HCT116 (cell line): ENCODE results near the gene IFITM10. TPM values are rescaled to one million over a fixed set of nuclear protein-coding genes. Genes with fewer than 3 reads are reported as not detected.

Source experiments
- ATAC-seq: fragments of 200-7000 bp; cut with Tn5 transposase; 2 replicates; pipeline ENCODE4 v1.9.1; 2020; ENCODE audit warnings: mild to moderate bottlenecking, moderate library complexity
- BruUV-seq: library from RNA; stranded (reverse); fragments of 400-500 nt; replicated peaks from 2 replicates; lab custom pipeline; 2021; lab: Mats Ljungman, UMichigan
- CTCF ChIA-PET: fragments of 300-600 bp; sonication (Branson Sonifier 250); formaldehyde crosslinking; loops from one replicate; lab custom pipeline; 2021; ENCODE audit warnings: antibody characterized with exemption; lab: Charles Lee
- POLR2A ChIA-PET: fragments of 300-600, 350-600 bp; sonication (Branson Sonifier 250); formaldehyde crosslinking; loops from one replicate; lab custom pipeline; 2021; ENCODE audit warnings: antibody characterized with exemption; lab: Charles Lee
- RAD21 ChIA-PET, 2 experiments: fragments of 300-600 bp; sonication (Branson Sonifier 250); formaldehyde crosslinking; loops; one replicate each; lab custom pipeline; 2023; ENCODE audit warnings: low total read pairs in 2 of 2; ENCODE audit not compliant: uncharacterized antibody in 2 of 2, unreplicated experiment in 2 of 2, low non-redundant PET in 1 of 2; lab: Charles Lee
- DNase-seq: peaks from one replicate; pipeline ENCODE4 v3.0.0-alpha.2; 2010; ENCODE audit warnings: low read depth, low spot score
- H2AFZ ChIP-seq: fragments of 200-600 bp; shearing (Covaris generic), sonication (generic); 2 replicates; pipeline ENCODE4 v1.6.1; 2017; ENCODE audit warnings: low read depth, mixed run types, mixed read lengths, antibody characterized with exemption, low read length; ENCODE audit not compliant: poor library complexity, severe bottlenecking
- H3K27ac ChIP-seq: 2 replicates; pipeline ENCODE4 v1.5.1; 2012; ENCODE audit warnings: low read depth, low read length
- H3K27me3 ChIP-seq: fragments of 200-600 bp; sonication (generic); 2 replicates; pipeline ENCODE4 v1.6.1; 2016; ENCODE audit warnings: mixed run types, low read length, mixed read lengths; ENCODE audit not compliant: insufficient read depth
- H3K36me3 ChIP-seq, 2 experiments: fragments of 200-500 bp in 1 of 2; fragments of 200-600 bp in 1 of 2; sonication (Bioruptor generic) in 1 of 2; sonication (generic) in 1 of 2; 2 replicates each; pipeline versions ENCODE4 v1.5.1 to v1.6.1; 2014 to 2016; ENCODE audit warnings: low read length in 2 of 2, inconsistent platforms in 1 of 2, mixed read lengths in 1 of 2, mixed run types in 1 of 2; ENCODE audit not compliant: insufficient read depth in 2 of 2, control insufficient read depth in 1 of 2
- H3K4me1 ChIP-seq, 2 experiments: fragments of 200-600 bp in 1 of 2; sonication (generic) in 1 of 2; 2 replicates each; pipeline versions ENCODE4 v1.5.1 to v1.6.1; 2012 to 2017; ENCODE audit warnings: low read length in 2 of 2, inconsistent platforms in 1 of 2, mild to moderate bottlenecking in 1 of 2, mixed read lengths in 1 of 2, mixed run types in 1 of 2, moderate library complexity in 1 of 2; ENCODE audit not compliant: insufficient read depth in 2 of 2, control insufficient read depth in 1 of 2
- H3K4me2 ChIP-seq: fragments of 200-600 bp; sonication (generic); 2 replicates; pipeline ENCODE4 v1.6.1; 2017; ENCODE audit warnings: mixed run types, low read length, mixed read lengths
- H3K4me3 ChIP-seq, 2 experiments: fragments of 200-600 bp in 1 of 2; sonication (generic) in 1 of 2; replicated peaks in 1 of 2; 2 replicates each; pipeline ENCODE4 v1.5.1; 2011 to 2016; ENCODE audit warnings: low read length in 2 of 2, control low read depth in 1 of 2, low read depth in 1 of 2, mild to moderate bottlenecking in 1 of 2, mixed read lengths in 1 of 2, mixed run types in 1 of 2
- H3K79me2 ChIP-seq: fragments of 200-600 bp; sonication (generic); 2 replicates; pipeline ENCODE4 v1.6.1; 2017; ENCODE audit warnings: mild to moderate bottlenecking, mixed run types, low read length, moderate library complexity, mixed read lengths; ENCODE audit not compliant: insufficient read depth
- H3K9ac ChIP-seq: fragments of 200-600 bp; sonication (generic); 2 replicates; pipeline ENCODE4 v1.6.1; 2016; ENCODE audit warnings: low read length, mixed read lengths
- H3K9me2 ChIP-seq: fragments of 200-600 bp; sonication (generic), shearing (Covaris generic); 2 replicates; pipeline ENCODE4 v1.6.1; 2017; ENCODE audit warnings: mixed run types, mild to moderate bottlenecking, moderate library complexity; ENCODE audit not compliant: insufficient read depth
- H3K9me3 ChIP-seq, 2 experiments: fragments of 200-500 bp in 1 of 2; fragments of 200-600 bp in 1 of 2; sonication (Bioruptor generic) in 1 of 2; sonication (generic) in 1 of 2; 2 replicates each; pipeline ENCODE4 v1.6.1; 2014 to 2017; ENCODE audit warnings: low read length in 2 of 2, mixed read lengths in 2 of 2, inconsistent platforms in 1 of 2, low read depth in 1 of 2, mild to moderate bottlenecking in 1 of 2, mixed run types in 1 of 2, moderate library complexity in 1 of 2; ENCODE audit not compliant: control insufficient read depth in 1 of 2, insufficient read depth in 1 of 2
- H4K20me1 ChIP-seq: fragments of 200-600 bp; sonication (generic), shearing (Covaris generic); 2 replicates; pipeline ENCODE4 v1.6.1; 2017; ENCODE audit warnings: mixed run types, mild to moderate bottlenecking, moderate library complexity; ENCODE audit not compliant: insufficient read depth
- CEBPB ChIP-seq: IDR thresholded peaks from 2 replicates; pipeline ENCODE4 v1.6.1; 2012; ENCODE audit warnings: low read depth
- ELF1 ChIP-seq: IDR thresholded peaks from 2 replicates; pipeline ENCODE4 v1.6.1; 2012; ENCODE audit warnings: low read depth, borderline replicate concordance
- EZH2 ChIP-seq: fragments of 200-600 bp; sonication (generic); IDR thresholded peaks from 2 replicates; pipeline ENCODE4 v1.6.1; 2017; ENCODE audit warnings: antibody characterized with exemption, mixed run types
- FOSL1 ChIP-seq: IDR thresholded peaks from 2 replicates; pipeline ENCODE4 v1.6.1; 2012; ENCODE audit warnings: low read depth
- POLR2A ChIP-seq: IDR thresholded peaks from 2 replicates; pipeline ENCODE4 v1.7.0; 2011; ENCODE audit warnings: borderline replicate concordance; ENCODE audit not compliant: insufficient read depth, insufficient read length; ENCODE audit errors: extremely low read depth
- REST ChIP-seq: IDR thresholded peaks from 2 replicates; pipeline ENCODE4 v1.6.1; 2012; ENCODE audit warnings: low read depth
- SRF ChIP-seq: IDR thresholded peaks from 2 replicates; pipeline ENCODE4 v1.6.1; 2012; ENCODE audit warnings: low read depth
- TCF7L2 ChIP-seq: IDR thresholded peaks from 2 replicates; pipeline ENCODE4 v1.7.0; 2011; ENCODE audit warnings: borderline replicate concordance, inconsistent platforms; ENCODE audit not compliant: insufficient read depth, insufficient read length; ENCODE audit errors: extremely low read depth
- YY1 ChIP-seq: IDR thresholded peaks from 2 replicates; pipeline ENCODE4 v1.6.1; 2011; ENCODE audit warnings: low read length, low read depth, moderate library complexity, mild to moderate bottlenecking; ENCODE audit not compliant: insufficient replicate concordance; ENCODE audit errors: extremely low read depth
- ZBTB33 ChIP-seq: IDR thresholded peaks from 2 replicates; pipeline ENCODE4 v1.6.1; 2011; ENCODE audit warnings: mild to moderate bottlenecking, low read length, moderate library complexity; ENCODE audit not compliant: insufficient replicate concordance; ENCODE audit errors: extremely low read depth
- ZFX ChIP-seq: fragments of 450-650 bp; IDR thresholded peaks from 2 replicates; pipeline ENCODE4 v1.6.1; 2017
- ZNF274 ChIP-seq: fragments of 200-500 bp; sonication (Bioruptor generic); IDR thresholded peaks from 2 replicates; pipeline ENCODE4 v1.6.1; 2014; ENCODE audit warnings: mild to moderate bottlenecking, low read depth, low read length, inconsistent platforms
- intact Hi-C: fragments of 100-400 bp; cut with micrococcal nuclease; formaldehyde crosslinking; loops from 2 replicates; pipeline ENCODE4 v1.10.0; 2022
- total RNA-seq: library from RNA; stranded (reverse); gene quantifications from one replicate; pipeline ENCODE4 v1.2.1, GENCODE V29; 2021; ENCODE audit not compliant: unreplicated experiment
- TF ChIP-seq, protein P1 (sequence below), 3 experiments: fragments of 200-600 bp in 1 of 3; sonication (generic) in 1 of 3; IDR thresholded peaks in 2 of 3; conservative IDR thresholded peaks in 1 of 3; 2 replicates each; pipeline ENCODE4 v1.5.1; 2012 to 2017; ENCODE audit warnings: low read depth in 2 of 3, low read length in 2 of 3, antibody characterized with exemption in 1 of 3, borderline replicate concordance in 1 of 3, control low read depth in 1 of 3, mild to moderate bottlenecking in 1 of 3, mixed read lengths in 1 of 3, mixed run types in 1 of 3, moderate library complexity in 1 of 3; ENCODE audit not compliant: insufficient read depth in 1 of 3

IFITM10 gene
- total RNA-seq, 1 experiment from 2014 or later: 1.9 TPM

DNA sequence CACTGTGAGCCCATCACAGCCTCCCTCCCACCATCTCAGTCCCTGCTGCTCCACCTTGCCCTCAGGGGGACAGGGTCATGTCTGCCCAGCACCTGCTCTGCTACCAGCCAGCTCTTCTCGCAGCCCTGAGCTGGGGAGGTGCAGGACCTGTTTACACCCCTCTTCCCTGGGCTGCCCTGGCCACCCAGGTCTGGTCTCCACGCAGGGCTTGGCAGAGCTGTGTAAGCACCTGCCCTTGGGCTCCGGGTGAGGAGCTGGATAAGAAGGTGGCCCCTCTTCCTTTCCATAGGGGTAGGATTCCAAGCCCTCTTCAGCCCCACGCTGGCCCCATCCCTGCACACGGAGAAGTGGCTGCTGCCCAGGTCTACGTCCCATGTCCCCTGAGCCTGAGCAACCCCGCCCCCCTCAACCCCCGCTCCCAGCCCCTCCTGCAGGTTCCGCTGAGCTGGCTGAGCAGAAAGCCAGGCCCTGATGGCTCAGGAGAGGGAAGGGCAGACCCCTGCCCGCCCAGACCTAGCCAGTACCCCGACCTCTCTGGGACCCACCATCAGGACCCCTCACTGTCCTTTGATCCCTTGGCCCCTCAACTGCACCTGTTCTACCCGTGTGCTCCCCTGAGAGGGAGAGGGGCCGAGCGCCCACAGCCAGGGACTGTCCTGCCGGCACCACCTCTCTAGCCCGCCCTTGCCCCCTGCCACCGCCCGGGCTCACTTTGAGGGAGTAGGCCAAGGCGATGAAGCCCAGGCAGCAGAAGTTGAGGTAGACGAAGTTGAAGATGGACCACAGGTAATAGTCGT, 3.2 kb downstream of the IFITM10 start:
- BruUV-seq: no TSS peak
- Histone ChIP-seq H3K36me3 (no peaks in the 10 kb centered on the region), H3K4me1 (no peaks in the 10 kb centered on the region), H3K27ac (no peak overlapping the region), H4K20me1 (no peaks in the 10 kb centered on the region), H2AFZ (no peak overlapping the region), H3K9me3 (no peaks in the 10 kb centered on the region), H3K4me2 (no peak overlapping the region), H3K4me3 (no peak overlapping the region), H3K9ac (no peak overlapping the region), H3K27me3 (no peaks in the 10 kb centered on the region; the same call in 1 of the 2 replicates), H3K9me2 (no peaks in the 10 kb centered on the region), H3K79me2 (no peaks in the 10 kb centered on the region)
- ATAC-seq (no peak), DNase-seq (no peak)
- POLR2A ChIA-PET: no interaction called here
- RAD21 ChIA-PET: no interaction called here
- intact Hi-C loops: no loop called here
- CTCF ChIA-PET: interaction anchor here (1.6 kb wide), 1 partner anchor 53 kb away, joined by 4 read pairs; no protein-coding TSS in a partner anchor
- TF ChIP-seq, protein P1, sequence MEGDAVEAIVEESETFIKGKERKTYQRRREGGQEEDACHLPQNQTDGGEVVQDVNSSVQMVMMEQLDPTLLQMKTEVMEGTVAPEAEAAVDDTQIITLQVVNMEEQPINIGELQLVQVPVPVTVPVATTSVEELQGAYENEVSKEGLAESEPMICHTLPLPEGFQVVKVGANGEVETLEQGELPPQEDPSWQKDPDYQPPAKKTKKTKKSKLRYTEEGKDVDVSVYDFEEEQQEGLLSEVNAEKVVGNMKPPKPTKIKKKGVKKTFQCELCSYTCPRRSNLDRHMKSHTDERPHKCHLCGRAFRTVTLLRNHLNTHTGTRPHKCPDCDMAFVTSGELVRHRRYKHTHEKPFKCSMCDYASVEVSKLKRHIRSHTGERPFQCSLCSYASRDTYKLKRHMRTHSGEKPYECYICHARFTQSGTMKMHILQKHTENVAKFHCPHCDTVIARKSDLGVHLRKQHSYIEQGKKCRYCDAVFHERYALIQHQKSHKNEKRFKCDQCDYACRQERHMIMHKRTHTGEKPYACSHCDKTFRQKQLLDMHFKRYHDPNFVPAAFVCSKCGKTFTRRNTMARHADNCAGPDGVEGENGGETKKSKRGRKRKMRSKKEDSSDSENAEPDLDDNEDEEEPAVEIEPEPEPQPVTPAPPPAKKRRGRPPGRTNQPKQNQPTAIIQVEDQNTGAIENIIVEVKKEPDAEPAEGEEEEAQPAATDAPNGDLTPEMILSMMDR (IDR thresholded peaks at IDR 0.05 in 2 of 3, conservative IDR thresholded peaks at IDR 0.05 in 1 of 3; ENCODE audit: borderline replicate concordance in 1 of 3, insufficient read depth in 1 of 3, low read depth in 2 of 3, low read length in 2 of 3): no peak
- TF ChIP-seq ELF1 (no peak), ZNF274 (no peak), ZFX (no peak), REST (no peak), FOSL1 (no peak), YY1 (no peak), CEBPB (no peak), ZBTB33 (no peak), TCF7L2 (no peak), EZH2 (no peak), SRF (no peak), POLR2A (no peak)
